Midbrain (tissue), 1 donor: ENCODE data around the gene SLA2.
"Not testable (repeated sequence)": the region's sequence is repeated elsewhere in the genome, so short reads cannot be mapped to it uniquely, and the experiment has no call there.

ENCODE experiments used
- DNase-seq: peaks from one replicate; lab custom pipeline; 2025; lab: John Stamatoyannopoulos, UW

SLA2 gene

DNA sequence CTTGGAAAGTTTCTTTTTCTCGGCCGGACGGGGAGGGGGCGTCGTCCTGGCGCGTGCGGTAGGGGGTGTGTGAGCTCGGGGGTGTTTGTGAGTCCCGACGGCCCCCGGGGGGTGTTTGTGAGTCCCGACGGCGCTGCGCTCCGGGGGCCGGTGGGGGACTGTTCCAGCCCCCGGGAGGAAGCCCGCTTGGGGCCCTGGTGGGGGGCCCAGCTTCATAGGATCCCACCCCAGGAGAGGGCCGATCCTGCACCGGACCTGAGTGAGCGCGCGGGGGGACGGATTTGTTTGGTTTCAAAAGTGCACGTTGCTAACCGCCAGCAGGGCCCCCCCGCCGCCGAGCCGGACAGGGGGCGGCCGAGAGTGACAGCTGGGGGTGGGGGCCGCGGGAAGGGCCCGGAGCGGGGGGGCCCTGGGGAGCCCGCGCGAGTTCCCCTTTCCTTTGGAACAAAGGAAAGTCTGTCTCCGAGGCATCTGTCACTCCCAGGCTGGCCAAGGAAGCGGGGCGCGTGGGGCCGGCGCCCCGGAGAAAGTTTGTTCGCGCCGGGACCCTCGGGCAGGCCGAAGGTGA, 72.1 kb downstream of the SLA2 start:
- peak; percentile 36 for DNase-seq

DNA sequence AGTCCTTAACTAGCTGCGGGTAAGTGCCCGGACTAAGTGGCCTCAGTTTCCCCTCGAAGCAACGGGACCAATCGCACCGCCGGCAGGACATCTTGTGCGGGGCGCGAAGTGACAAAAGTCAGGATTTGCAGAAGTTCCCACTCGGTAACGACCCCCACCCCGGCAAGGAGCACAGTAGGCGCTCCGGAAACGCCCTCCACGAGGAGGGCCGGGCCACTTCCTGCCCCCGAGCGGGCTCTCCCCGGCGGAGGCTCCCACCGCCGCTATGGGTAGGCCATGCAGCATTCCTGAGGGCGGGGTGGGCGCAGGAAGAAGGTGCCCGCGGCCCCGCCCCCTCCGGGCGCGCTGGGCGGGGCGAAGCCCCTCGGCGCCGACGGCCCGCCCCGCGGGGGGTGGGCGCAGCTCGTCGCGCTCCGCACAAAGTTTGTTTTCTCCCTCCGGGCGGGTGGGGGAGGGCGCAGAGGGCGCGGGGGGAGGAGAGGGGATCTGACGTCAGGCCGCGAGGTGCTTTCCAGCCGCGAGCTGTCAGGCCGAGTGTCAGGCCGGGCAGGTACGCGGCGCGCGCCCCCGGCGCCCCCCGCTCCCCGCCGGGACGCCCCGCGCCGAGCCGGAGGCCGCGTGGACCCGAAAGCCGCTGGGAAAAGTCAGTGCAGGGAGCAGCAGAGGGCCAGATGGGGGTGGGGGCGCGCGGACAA, 72.7 kb downstream of the SLA2 start, which contains the start of gene TGIF2:
Gene TGIF2 (plus strand): TSS at position 495 of the 695 bp plus-strand sequence. CDS start 5,178 bp downstream, outside the sequence.
- DNase-seq, result peak; percentile 33

DNA sequence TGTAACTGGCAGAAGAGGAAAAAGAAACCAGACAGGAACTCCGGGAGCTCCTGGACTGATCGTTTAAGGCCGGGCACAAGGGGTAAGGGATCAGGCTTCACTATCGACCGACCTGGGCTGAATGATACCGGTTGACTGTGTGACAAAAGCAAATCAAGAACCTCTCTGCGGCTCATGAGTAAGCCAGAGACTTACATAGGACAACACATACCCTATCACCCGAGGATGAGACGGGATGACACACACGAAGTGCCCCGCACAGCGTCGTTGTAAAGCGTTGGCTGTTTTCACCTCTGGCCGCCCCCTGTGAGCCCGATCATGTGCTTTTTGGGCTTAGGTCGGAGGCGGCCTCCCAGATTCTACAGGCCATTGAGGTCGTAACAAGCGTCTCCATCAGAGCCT, 73.3 kb downstream of the SLA2 start:
- no peak for DNase-seq

DNA sequence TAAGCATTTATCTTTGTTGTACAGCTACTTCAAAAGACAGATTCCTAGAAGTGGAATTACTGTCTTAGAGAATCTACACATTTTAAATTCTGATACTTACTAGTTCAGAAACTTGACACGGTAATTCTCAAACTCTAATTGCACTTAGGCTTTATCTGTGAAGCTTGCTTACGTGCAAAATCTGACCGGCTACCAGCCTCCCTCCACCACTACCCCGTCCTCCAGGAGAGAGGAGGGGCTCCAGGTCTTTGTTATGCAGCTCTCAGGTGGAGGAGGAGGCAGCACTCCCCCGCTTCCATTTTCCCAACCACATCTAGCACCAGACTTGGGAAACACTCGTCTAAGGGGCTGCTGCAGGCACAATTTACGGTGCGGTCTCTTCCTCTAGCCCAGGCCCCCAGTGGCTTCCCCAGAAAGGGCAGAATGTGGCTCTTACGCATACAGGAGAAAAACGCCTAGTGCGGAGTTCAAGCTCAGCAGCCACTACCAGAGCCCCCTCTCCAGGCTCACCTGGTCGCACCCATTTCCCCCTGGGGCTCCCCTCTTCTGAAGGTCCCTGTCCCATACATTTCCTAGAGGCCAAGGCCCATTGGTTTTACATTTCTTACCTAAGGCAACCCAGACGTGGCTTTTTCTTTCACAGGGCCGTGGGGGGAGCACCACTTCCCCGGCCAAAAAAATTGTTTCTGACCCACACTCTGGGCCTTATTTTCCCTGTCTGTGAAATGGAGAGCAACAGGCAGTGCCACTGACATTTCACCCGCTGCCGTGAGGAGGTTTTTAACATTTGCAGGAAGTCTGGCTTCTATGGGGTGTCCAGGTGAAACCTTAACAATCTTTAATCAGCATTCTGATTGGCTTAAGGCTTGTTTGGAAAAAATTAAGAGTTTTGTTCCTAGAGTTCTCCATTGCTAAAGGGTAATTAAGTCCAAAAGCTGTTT, 74.2 kb downstream of the SLA2 start:
- no peak for DNase-seq

DNA sequence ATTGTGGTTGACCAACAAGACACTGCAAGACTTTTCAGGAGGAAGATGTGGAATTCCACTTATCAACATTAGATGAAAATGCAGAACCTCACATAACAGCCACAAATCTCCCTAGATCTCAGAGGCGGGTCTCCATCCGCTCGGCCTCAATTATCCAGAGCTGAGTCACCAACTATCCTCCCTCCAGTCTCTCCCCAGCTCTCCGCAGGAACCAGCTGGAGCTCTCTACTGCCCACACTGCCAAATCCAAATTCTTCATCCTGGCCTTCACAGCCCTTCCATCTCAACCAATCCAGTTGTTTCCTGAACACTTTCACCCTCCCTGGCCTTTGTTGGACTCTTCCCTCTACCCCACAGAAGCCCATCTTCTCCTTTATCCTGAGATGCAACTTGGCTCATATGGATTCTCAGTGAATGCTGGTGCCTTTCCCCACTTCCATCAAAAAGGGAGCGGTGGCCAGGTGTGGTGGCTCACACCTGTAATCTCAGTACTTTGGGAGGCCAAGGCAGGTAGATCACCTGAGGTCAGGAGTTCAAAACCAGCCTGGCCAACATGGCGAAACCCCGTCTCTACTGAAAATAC, 76.1 kb downstream of the SLA2 start:
- DNase-seq, result no peak

DNA sequence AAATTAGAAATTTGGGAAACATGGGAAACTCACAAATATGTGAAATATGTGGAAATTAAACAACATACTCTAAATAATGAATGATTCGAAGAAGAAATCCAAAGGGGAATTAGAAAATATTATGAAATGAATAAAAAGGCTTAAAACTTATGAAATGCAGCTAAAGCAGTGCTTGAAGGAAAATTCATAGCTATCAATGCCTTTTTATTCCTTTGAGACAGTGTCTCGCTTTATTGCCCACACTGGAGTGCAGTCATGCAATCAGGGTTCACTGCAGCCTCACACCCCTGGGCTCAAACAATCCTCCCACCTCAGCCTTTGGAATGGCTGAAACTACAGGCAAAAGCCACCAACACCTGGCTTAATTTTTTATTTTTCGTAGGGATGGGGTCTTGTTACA, 80.5 kb downstream of the SLA2 start:
- no peak for DNase-seq

DNA sequence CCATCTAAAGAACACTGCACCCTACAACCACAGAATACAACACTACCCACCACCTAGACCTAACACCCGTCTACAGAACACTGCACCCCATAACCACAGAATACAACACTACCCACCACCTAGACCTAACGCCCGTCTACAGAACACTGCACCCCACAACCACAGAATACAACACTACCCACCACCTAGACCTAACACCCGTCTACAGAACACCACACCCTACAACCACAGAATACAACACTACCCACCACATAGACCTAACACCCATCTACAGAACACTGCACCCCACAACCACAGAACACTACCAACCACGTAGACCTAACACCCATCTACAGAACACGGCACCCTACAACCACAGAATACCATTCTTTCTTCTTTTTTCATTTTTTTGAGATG, 81.3 kb downstream of the SLA2 start:
- not testable (repeated sequence) for DNase-seq

DNA sequence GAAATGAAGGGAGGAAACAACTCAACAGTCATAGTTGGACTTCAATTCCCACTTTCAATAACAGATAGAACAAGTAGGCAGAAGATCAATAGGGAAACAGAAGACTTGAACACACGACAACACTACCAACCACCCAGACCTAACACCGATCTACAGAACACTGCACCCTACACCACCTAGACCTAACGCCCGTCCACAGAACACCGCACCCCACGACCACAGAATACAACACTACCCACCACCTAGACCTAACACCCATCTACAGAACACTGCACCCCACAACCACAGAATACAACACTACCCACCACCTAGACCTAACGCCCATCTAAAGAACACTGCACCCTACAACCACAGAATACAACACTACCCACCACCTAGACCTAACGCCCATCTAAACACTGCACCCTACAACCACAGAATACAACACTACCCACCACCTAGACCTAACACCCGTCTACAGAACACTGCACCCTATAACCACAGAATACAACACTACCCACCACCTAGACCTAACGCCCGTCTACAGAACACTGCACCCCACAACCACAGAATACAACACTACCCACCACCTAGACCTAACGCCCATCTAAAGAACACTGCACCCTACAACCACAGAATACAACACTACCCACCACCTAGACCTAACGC, 81.8 kb downstream of the SLA2 start:
- DNase-seq, result not testable (repeated sequence)

DNA sequence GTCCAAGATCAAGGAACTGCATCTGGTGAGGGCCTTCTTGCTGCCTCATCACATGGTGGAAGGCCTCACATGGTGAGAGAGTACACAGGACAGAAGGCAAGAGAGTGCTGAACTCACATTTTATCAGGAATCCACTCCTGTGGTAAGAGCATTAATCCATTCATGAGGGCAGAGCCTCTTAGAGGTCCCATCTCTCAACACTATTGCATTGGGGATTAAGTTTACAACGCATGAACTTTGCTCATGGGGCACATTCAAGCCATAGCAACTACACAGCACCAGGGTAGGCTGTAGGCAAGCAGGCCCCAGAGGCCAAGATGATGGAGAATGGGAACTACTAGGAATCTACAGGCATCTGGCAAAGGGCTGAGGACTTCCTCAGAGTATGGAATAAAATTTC, 82.6 kb downstream of the SLA2 start:
- DNase-seq, result no peak

DNA sequence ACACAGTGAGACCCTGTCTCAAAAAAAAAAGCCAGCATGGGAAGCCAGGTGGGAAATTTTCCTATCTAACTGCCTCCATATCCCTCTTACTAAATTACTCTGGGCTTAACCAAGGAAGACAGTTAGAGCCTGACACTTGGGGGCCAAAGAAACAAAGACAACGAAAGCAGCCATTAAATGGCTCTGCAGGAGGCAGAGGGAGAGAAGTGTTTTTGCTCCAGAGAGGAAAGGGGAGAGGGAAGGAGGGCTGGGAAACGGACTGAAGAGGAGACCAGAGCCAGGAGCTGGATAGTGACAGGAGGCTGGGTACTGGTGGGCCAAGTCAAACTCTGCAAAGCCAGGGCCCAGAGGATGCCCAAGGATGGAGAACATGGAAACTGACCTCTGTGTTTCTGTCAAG, 83.3 kb downstream of the SLA2 start:
- no peak for DNase-seq
